Left lung (tissue), 10 donors: ENCODE results near the gene ALG9. TPM values are rescaled to one million over a fixed set of nuclear protein-coding genes. Genes with fewer than 3 reads are reported as not detected.
A peak's percentile ranks its signal among the peaks of the same experiment; 100 is the strongest.

Experiments
- ATAC-seq: fragments of 200-7000 bp; cut with Tn5 transposase; one replicate; pipeline ENCODE4 v1.9.1; 2020; ENCODE audit warnings: moderate library complexity
- DNase-seq, 4 donors: peaks; one replicate each; pipeline ENCODE4 v3.0.0-alpha.2; 2013 to 2020
- H3K27ac ChIP-seq, 2 donors: fragments of 200-600 bp; sonication (generic) in 1 of 2; one replicate each; pipeline versions ENCODE4 v1.5.0 to v1.8.0; 2020 to 2021
- H3K27me3 ChIP-seq, 2 donors: fragments of 200-600 bp; sonication (generic) in 1 of 2; one replicate each; pipeline versions ENCODE4 v1.5.0 to v1.8.0; 2020 to 2021
- H3K36me3 ChIP-seq, 2 donors: fragments of 200-600 bp; sonication (generic) in 1 of 2; one replicate each; pipeline versions ENCODE4 v1.5.0 to v1.8.0; 2020 to 2021
- H3K4me1 ChIP-seq, 2 donors: fragments of 200-600 bp; one replicate each; pipeline ENCODE4 v1.8.0; 2021
- H3K4me3 ChIP-seq, 2 donors: fragments of 200-600 bp; sonication (generic) in 1 of 2; one replicate each; pipeline versions ENCODE4 v1.5.0 to v1.8.0; 2020 to 2021; ENCODE audit warnings: mild to moderate bottlenecking in 1 of 2
- H3K9me3 ChIP-seq, 2 donors: fragments of 200-600 bp; sonication (generic) in 1 of 2; one replicate each; pipeline versions ENCODE4 v1.5.0 to v1.8.0; 2020 to 2021
- CTCF ChIP-seq, 2 donors: fragments of 200-600 bp; sonication (generic) in 1 of 2; IDR thresholded peaks; one replicate each; pipeline versions ENCODE4 v1.5.0 to v1.8.0; 2021; ENCODE audit warnings: antibody characterized with exemption in 2 of 2
- intact Hi-C, 2 donors: fragments of 100-400 bp; cut with DNase I; formaldehyde crosslinking; loops; one replicate each; pipeline versions ENCODE4 v1.11.2 to v1.14.2; 2022
- polyA plus RNA-seq, 6 donors: library from polyadenylated mRNA; unstranded; fragments of 120-200 nt; gene quantifications; one replicate each; pipeline ENCODE4 v1.2.1, GENCODE V29; 2013; ENCODE audit not compliant: insufficient read length in 6 of 6
- total RNA-seq, 2 donors: library from RNA; stranded (reverse); fragmentation: NEBNext Ultra II Directional; extraction: Animal tissue kit (Norgen Biotek cat#: 25700); gene quantifications; one replicate each; pipeline ENCODE4 v1.2.1, GENCODE V29; 2021
- donor health status: DM: no; HTN: yes; CAD: no.
- donor health status: DM: no; HTN: no; CAD: no.

Gene ALG9
- total and polyA plus RNA-seq, 8 donors = 27.5 to 51.0 (median 47.4) TPM

GRCh38 chr11:111814106-111814505 lies 57.3 kb downstream of the ALG9 start:
- no peaks in the 10 kb centered on the region for H3K27me3 ChIP-seq
- DNase-seq (no peak), ATAC-seq (no peak)
- no peaks in the 10 kb centered on the region for H3K4me1 ChIP-seq
- H3K27ac ChIP-seq = no peak overlapping the region
- H3K4me3 ChIP-seq = no peak overlapping the region
- intact Hi-C loops = no loop called here
- peaks cover 0 to 5% of the 10 kb centered on the region in 2 donors for H3K36me3 ChIP-seq
- H3K9me3 ChIP-seq = no peaks in the 10 kb centered on the region
- no peak for TF ChIP-seq CTCF (IDR thresholded peaks at IDR 0.05)

- no peak for ATAC-seq
- no peaks in the 10 kb centered on the region for H3K9me3 ChIP-seq
- H3K4me1 ChIP-seq = no peaks in the 10 kb centered on the region
- peaks cover 0 to 20% of the 10 kb centered on the region in 2 donors for H3K36me3 ChIP-seq
- no peaks in the 10 kb centered on the region for H3K27me3 ChIP-seq
- no peak for DNase-seq
- no peak overlapping the region for H3K4me3 ChIP-seq
- intact Hi-C loops = no loop called here
- H3K27ac ChIP-seq = no peak overlapping the region
- no peak for TF ChIP-seq CTCF (IDR thresholded peaks at IDR 0.05)
These were observed 59.2 kb downstream of the ALG9 start for GRCh38 chr11:111812211-111812610.

GRCh38 chr11:111811445-111811844 lies 59.9 kb downstream of the ALG9 start:
- no peak for DNase-seq
- TF ChIP-seq CTCF (IDR thresholded peaks at IDR 0.05) = no peak
- no peaks in the 10 kb centered on the region for H3K27me3 ChIP-seq
- H3K9me3 ChIP-seq = no peaks in the 10 kb centered on the region
- peaks cover 0 to 20% of the 10 kb centered on the region in 2 donors for H3K36me3 ChIP-seq
- H3K4me1 ChIP-seq = no peaks in the 10 kb centered on the region
- intact Hi-C loops = no loop called here
- H3K4me3 ChIP-seq = no peak overlapping the region
- ATAC-seq = no peak
- H3K27ac ChIP-seq = no peak overlapping the region

- Histone ChIP-seq H3K36me3 (peaks cover 0 to 40% of the 10 kb centered on the region in 2 donors), H3K27ac (no peak overlapping the region), H3K9me3 (no peaks in the 10 kb centered on the region), H3K4me3 (no peak overlapping the region), H3K27me3 (no peaks in the 10 kb centered on the region), H3K4me1 (no peaks in the 10 kb centered on the region)
- no peak for TF ChIP-seq CTCF (IDR thresholded peaks at IDR 0.05)
- ATAC-seq (no peak), DNase-seq (no peak)
- intact Hi-C loops = no loop called here
These were observed 62.5 kb downstream of the ALG9 start for GRCh38 chr11:111808834-111809233.

- H3K4me1 ChIP-seq = no peaks in the 10 kb centered on the region
- no peaks in the 10 kb centered on the region for H3K9me3 ChIP-seq
- H3K27me3 ChIP-seq = no peaks in the 10 kb centered on the region
- H3K36me3 ChIP-seq = peaks cover 0 to 43% of the 10 kb centered on the region in 2 donors
- TF ChIP-seq CTCF (IDR thresholded peaks at IDR 0.05) = no peak
- intact Hi-C loops = no loop called here
- ATAC-seq (peak; percentile 90), DNase-seq (peak in 1 of 4 donors; percentile 39)
- no peak overlapping the region for H3K27ac ChIP-seq
- H3K4me3 ChIP-seq = no peak overlapping the region
These were observed 63.3 kb downstream of the ALG9 start for GRCh38 chr11:111808063-111808588.
